ENCODE data around the gene PYDC1.
"Not testable (repeated sequence)": the region's sequence is repeated elsewhere in the genome, so short reads cannot be mapped to it uniquely, and the experiment has no call there.

Gene PYDC1

DNA sequence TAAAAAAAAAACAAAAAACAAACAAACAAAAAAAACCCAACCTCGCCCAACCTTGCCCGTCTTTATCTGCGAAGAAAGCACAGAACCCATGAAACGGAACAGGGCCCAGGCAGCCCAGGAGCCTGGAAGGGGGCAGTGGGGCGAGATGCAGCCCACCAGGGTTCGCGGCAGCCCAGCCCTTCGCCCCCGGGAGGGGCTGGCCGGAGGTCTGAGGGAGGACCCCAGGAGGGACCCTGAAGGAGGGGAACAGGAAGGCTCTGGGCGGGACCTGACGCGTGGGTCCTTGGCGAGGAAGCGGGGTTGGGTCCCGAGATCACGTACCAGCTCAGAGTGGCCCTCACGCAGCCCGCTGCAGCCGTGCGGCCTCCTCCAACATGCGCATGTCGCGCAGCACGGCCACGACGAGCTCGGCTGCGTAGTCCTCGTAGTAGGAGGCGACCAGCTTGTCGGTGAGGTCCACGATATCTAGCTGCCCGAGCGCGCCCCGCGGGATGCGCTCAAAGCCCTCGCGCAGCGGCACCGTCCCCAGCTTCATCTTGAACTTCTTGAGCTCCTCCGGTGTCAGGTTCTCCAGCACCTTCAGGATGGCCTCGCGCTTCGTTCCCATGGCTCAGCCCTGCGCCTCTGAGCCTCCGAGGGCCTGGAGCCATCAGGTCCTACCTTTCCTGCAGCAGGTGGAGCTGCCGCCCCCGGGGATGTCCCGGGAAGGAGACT is at the start of gene PYDC1:
PYDC1 (minus strand) TSS at position 714 of the 714 bp plus-strand sequence; CDS start at position 607, 107 bp downstream.
- DNase-seq (ENCODE audit: low read depth): no peak

DNA sequence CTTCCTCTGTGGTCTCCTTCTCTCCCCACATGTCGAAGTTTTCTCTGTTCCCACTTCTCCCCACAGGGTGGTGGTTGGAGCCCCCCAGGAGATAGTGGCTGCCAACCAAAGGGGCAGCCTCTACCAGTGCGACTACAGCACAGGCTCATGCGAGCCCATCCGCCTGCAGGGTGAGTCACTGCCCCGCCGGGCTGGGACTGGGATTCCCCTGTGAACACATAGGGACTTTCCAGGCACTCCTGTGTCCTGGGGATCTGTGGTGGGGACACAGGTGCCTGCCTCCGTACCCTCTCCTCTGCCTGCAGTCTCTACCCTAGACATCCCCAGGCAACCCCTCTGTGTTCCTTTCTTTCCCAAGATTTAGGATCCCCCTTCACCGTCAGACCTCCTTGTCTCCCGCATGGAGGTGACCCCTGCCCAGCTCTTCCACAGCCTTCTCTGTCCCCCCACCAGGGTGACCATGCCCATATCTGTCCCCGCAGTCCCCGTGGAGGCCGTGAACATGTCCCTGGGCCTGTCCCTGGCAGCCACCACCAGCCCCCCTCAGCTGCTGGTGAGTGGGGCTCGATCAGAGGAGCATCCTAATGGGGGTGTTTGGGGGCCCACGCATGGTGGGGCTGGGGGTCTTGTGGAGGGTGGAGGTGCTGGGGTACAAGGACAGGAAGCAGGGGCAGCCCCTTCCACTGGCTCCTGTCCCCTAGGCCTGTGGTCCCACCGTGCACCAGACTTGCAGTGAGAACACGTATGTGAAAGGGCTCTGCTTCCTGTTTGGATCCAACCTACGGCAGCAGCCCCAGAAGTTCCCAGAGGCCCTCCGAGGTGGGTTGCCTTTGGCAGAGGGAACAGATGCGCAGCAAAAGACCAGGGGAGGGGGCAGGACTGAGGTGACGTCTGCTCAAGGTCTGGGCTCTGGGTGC is 48.7 kb upstream of the PYDC1 start:
- DNase-seq (ENCODE audit: low read depth): peak; percentile 68

DNA sequence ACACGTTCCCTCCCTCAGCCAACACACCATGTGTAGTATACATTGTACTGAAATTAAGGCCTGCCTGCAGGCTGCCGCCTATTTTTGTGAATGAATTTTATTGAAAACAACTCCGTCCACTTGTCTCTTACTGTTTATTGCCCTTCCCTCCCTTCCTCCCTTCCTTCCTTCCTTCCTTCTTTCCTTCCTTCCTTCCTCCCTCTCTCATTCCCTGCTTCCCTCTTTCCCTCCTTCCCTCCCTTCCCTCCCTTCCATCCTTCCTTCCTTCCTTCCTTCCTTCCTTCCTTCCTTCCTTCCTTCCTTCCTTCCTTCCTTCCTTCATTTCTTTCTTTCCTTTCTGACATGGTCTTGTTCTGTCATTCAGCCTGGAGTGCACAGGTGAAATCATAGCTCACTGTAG is 45.1 kb upstream of the PYDC1 start:
- no peak for DNase-seq (ENCODE audit: low read depth)

DNA sequence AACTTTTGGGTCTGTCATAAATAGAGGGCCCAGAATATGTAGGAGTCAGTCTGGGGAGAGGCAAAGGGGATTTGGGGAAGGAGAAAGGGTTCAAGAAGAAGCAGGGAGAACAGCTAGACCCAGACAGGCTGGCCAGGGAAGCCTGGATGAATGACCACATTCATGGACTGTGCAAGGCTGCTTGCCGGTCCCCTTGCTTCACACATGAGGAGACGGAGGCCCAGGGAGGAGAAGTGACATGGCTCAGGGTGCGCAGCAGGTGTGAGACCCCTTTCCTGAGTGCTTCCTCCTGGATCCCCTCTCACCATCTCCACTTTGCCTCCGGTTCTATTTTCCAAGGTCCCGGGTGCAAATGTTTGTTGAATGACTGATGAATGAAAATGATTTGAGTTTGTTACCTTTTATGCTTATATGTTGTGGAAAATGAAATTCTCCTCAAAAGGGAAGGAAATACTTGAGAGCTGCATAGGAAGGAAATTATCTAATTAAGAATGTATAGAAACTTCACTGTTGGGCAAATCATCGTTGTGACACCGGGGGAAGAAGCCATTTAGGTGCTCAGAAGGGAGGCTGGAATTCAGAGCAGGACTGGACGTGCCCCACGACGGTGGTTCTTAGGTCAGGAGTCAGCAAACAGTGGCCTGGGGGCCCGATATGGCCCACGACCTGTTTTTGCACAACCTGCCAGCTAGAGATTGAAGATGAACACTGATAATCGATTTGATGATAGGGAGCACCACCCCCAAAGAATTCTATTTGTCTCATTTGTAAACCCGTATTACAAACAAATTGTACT is 43.4 kb upstream of the PYDC1 start:
- no peak for DNase-seq (ENCODE audit: low read depth)

DNA sequence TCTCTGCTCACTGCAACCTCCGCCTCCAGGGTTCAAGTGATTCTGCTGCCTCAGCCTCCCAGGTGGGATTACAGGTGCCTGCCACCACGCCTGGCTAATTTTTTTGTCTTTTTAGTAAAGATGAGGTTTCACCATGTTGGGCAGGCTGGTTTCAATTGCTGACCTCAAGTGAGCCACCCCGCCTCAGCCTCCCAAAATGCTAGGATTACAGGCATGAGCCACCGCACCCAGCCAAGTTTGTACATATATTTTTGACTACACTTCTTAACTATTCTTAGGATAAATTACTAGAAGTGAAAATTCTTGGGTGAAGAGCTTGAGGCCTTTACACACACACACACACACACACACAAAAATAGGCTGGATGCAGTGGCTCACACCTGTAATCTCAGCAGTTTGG is 41.4 kb upstream of the PYDC1 start:
- DNase-seq (ENCODE audit: low read depth): no peak

DNA sequence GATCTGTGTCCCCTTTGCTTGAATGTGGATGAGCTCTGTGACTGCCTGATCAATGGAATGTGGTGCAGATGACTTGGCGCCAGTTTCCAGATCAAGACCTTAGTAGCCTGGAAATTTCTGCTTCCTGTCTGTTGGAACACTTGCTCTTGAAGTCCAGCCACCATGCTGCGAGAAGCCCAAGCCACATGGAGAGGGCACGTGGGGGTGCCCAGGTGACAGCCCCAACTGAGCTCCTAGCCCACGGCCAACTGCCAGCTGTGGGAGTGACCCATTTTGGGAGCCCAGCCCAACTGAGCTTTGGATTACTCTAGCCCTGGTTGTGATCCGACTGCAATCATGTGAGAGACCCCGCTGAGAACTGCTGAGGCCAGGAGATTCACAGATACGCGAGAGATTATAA is 39.5 kb upstream of the PYDC1 start:
- DNase-seq (ENCODE audit: low read depth): no peak

DNA sequence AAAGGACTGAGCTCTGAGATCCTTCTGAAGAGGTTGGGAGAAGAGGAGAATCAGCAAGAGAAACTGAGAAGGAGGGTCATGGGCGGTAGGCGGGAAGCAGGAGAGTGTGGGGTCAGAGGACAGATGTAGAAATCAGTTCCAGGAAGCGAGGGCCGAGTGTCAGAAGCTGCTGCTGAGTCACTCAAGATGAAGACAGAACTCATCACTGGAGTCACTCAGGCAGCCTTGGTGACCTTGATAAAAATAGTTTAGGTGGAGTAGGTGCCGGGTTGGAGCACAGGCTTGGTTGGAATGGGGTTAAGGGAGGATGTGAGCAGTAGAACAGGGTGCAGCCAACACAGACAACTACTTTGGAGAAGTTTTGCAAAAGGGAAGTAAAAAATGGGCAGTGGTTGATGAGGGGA is 36.7 kb upstream of the PYDC1 start:
- DNase-seq (ENCODE audit: low read depth): no peak

DNA sequence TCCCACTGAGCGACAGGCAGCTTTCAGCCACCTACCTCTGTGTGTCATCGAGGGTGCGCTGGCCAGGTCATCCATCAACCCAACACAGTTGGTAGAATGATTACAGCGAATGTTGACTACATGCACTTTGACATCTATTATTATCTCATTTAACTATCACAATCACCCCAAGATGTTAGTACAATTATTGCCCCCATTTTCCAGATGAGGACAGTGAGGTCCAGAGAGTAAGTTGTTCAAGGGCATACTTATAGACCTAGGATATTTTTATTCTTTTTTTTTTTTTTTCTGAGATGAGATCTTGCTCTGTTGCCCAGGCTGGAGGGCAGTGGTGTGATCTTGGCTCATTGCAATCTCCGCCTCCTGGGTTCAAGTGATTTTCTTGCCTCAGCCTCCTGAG is 34.5 kb upstream of the PYDC1 start:
- DNase-seq (ENCODE audit: low read depth): no peak

DNA sequence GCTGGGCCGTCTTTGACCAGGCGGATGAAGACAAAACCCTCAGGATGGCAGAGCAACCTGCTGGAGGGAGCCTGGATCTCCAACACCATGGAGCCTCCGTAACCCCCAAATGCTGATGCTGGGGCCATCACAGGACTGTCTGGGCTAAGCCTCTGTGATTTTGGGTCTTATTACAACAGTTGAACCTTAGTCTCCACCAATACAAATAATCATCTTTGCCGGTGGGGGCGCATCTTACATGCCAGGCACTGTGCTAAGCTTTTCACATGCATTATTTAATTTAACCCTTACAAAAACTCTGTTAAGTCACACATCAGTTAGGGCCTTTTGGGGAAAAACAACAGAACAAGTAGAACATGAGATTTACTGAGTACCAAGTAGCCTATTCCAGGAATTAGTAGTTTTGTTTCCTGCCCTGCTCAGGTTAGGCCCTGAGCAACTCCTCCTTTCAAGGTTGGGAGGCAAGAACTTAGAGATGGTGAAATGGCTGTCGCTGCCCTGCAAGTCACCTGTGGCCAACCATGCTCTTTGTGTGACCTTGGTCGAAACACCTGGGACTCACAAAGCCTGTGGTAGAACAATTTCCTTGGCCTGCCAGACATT is 33.9 kb upstream of the PYDC1 start:
- no peak for DNase-seq (ENCODE audit: low read depth)

DNA sequence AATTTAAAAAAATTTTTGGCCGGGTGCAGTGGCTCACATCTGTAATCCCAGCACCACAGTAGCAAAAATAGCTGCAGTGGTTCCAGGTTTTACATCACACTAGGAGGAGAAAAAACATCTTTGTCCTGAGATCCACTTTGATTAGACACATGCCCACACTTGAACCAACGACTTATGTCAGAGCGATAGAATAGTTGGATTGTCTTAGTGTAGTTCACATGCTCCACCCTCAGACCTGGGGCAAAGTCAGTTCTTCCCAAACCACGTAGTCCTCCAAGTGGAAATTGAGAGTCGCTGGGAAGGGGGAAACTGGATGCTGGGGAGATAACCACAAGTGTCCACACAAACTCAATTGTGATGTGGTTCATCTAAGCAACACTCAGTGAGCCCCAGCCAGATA is 31.4 kb upstream of the PYDC1 start:
- DNase-seq (ENCODE audit: low read depth): no peak

DNA sequence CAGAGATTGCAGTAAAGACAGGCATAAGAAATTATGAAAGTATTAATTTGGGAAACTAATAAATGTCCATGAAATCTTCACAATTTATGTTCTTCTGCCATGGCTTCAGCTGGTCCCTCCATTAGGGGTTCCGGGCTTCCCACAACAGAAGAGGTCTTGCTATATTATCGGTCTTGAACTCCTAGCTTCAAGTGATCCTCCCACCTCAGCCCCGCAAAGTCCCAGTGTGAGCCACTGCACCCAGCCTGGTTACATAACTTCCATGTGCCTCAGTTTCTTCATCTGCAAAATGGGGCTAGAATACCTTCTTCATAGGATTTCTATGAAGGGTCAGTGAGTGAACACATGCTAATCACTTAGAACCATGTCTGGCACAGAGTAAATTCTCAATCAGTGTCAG is 29.4 kb upstream of the PYDC1 start:
- DNase-seq (ENCODE audit: low read depth): no peak

DNA sequence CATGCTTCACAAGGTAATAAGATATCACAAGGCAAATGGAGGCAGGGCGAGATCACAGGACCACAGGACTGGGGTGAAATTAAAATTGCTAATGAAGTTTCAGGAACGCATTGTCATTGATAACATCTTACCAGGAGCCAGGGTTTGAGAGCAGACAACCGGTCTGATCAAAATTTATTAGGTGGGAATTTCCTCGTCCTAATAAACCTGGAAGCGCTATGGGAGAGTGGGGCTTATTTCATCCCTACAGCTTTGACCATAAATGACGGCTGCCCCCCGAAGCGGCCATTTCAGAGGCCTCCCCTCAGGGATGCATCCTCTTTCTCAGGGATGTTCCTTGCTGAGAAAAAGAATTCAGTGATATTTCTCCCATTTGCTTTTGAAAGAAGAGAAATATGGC is 28.7 kb upstream of the PYDC1 start:
- not testable (repeated sequence) for DNase-seq (ENCODE audit: low read depth)

DNA sequence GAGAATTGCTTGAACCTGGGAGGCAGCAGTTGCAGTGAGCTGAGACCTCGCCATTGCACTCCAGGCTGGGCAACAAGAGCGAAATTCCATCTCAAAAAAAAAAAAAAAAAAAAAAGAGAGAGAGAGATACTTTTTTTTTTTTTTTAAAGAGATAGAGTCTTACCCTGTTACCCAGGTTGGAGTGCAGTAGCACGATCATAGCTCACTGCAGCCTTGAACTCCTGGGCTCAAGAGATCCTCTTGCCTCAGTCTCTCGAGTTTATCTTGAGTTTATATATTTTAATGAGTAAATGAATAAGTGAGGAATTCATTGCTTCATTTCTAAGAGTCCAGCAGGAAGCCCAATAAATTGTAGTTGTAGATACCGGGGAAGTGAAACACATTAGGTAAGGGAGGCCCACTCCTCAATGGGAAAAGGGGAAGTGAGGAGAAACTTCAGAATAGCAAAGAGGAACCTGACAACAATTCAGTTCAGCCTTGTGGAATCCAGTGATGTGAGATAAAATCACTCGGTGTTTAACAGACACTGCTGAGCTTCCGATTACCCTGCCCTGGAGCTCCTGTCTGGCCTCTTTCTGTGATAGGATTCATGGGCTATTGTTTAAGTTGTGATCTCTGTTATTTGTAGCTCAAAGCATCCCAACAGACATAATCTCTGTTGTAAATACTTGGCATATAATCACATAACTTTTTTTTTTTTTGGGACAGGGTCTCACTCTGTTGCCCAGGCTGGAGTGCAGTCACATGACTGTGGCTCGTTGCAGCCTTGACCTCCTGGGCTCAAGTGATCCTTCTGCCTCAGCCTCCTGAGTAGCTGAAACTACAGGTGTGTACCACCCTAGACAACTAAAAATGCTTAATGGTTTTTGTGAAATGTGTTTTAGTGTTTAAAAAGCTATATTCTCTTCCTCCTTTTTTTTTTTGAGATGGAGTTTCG is 27.1 kb upstream of the PYDC1 start:
- no peak for DNase-seq (ENCODE audit: low read depth)

DNA sequence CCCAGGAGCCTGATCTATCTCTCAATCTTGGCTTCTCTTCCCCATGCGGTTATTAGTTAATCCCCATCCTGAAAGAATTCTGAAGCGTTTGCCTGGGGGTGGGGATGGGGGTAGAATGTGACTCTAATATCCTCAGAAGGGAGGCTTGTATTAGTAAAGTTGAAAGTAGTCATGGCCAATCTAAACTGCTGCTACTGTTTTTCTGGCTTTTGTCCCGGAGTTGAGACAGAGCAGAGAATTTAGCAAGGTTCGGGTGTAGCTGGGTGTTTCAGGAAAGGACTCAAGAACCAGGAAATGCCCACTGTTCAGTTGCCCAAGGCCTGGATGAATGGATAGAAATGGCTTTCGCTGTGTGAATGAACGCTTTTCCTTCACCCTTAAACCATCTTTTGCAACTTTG is 25.3 kb upstream of the PYDC1 start:
- DNase-seq (ENCODE audit: low read depth): no peak

DNA sequence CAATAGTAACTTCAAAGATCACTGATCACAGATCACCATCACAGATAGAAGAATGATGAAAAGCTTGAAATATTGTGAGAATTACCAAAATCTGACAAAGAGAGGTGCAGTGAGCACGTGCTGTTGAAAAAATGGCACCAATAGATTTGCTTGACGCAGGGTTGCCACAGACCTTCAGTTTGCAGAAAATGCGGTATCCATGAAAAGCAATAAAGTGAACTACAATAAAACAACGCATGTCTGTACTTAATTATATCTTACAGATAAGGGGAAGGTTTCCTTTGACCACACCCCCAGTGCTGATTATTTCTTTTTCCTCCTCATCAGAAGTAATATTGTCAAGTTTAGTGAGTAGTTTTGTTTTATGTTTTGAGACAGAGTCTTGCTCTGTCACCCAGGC is 21.1 kb upstream of the PYDC1 start:
- no peak for DNase-seq (ENCODE audit: low read depth)

DNA sequence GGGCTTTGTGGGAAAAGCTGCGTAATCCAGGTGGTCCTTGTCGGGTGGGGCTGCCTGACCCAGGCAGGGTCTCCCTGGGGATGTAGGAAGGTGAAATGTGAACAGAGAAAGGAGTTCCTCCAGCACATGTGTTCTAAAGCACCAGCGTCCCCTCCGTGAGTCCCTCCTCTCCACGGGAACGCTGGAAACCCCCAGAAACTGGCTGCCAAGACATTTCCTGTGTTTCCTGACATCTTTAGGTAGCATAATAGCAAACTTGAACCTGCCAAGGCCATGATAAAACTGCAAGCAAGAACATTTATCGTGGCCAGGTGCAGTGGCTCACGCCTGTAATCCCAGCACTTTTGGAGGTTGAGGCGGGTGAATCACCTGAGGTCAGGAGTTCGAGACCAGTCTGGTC is 12.6 kb upstream of the PYDC1 start:
- no peak for DNase-seq (ENCODE audit: low read depth)

DNA sequence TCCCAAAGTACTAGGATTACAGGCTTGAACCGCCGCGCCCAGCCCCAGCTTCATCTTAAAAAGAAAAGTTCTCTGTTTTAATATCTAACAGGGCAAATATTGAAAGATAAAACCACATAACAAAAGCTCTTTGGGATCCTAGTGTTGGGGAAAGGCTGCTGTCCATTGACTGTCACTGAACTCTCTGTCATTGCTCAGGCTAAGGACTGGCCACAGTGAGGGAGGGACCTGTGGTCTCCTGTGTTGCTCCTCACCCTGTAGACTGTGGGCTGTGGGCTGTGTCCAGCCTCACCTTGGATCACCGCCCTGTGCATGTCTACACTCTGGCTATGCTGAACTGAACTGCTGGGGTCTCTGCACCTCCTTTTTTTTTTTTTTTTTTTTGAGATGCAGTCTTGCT is 11.3 kb upstream of the PYDC1 start:
- no peak for DNase-seq (ENCODE audit: low read depth)

DNA sequence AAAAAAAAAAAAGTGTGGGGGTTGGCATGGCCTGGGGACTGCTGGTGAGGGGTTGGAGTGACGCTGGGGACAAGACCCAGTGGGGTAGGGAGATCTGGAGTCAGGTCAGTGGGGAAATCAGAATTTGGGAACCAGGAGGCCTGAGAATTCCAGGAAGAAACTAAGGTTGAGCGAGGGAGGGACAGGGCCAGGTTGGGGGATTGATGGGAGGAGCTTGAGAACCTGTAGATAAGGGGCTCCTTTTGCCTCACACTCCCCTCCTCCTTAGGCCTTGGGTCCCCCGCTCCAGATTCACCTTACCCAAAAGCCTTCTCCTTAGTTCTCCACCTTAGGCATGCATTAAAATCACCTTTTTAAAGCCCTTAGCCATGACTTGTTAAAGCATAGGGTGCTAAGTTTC is 8.3 kb upstream of the PYDC1 start:
- DNase-seq (ENCODE audit: low read depth): no peak

DNA sequence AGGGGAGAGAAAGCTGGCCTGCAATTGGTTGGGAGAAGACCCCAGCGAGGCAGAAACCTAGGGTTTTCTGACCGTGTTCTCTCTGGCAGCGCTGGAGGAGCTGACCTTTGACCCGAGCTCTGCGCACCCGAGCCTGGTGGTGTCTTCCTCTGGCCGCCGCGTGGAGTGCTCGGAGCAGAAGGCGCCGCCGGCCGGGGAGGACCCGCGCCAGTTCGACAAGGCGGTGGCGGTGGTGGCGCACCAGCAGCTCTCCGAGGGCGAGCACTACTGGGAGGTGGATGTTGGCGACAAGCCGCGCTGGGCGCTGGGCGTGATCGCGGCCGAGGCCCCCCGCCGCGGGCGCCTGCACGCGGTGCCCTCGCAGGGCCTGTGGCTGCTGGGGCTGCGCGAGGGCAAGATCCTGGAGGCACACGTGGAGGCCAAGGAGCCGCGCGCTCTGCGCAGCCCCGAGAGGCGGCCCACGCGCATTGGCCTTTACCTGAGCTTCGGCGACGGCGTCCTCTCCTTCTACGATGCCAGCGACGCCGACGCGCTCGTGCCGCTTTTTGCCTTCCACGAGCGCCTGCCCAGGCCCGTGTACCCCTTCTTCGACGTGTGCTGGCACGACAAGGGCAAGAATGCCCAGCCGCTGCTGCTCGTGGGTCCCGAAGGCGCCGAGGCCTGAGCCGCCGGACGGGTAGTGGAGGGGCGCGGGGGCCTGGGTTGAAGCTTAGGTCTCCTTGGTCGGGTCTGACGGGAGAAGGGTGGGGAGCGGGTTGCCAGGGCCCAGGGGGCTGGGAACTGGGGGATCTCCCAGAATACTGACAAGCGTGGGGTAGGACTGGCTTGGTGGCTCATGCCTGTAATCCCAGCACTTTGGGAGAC is 7.4 kb upstream of the PYDC1 start:
- DNase-seq (ENCODE audit: low read depth): no peak

DNA sequence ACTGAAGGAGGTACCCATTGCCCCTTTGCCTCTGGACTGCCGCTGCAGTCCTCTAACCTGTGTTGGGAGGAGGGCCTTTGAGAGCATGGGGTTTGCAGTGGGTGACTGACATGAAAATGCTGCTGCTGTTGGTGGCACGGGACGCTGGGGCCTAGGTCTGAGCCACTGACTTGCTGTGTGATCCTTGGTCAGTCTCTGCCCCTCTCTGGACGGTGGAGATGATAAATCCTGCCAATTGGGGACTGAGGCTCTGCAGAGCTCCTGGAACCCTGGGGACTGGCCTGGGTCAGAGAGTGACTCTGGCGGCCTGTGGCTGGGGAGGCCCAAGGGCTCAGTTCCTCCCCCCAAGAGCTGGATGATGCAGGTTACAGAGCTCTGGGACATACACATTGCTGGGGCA is 6.1 kb upstream of the PYDC1 start:
- no peak for DNase-seq (ENCODE audit: low read depth)
